ENCODE data around the gene RBL2. TPM values are rescaled to one million over a fixed set of nuclear protein-coding genes. Genes with fewer than 3 reads are reported as not detected.
A peak's percentile ranks its signal among the peaks of the same experiment; 100 is the strongest.
"Not testable (repeated sequence)": the region's sequence is repeated elsewhere in the genome, so short reads cannot be mapped to it uniquely, and the experiment has no call there.

The RBL2 gene
- total and polyA plus RNA-seq, 9 of the 15 experiments (the other 6 are each of a cell fraction or from before 2014, with no cell fraction given), result 7.8 to 76.3 (median 28.5) TPM

DNA sequence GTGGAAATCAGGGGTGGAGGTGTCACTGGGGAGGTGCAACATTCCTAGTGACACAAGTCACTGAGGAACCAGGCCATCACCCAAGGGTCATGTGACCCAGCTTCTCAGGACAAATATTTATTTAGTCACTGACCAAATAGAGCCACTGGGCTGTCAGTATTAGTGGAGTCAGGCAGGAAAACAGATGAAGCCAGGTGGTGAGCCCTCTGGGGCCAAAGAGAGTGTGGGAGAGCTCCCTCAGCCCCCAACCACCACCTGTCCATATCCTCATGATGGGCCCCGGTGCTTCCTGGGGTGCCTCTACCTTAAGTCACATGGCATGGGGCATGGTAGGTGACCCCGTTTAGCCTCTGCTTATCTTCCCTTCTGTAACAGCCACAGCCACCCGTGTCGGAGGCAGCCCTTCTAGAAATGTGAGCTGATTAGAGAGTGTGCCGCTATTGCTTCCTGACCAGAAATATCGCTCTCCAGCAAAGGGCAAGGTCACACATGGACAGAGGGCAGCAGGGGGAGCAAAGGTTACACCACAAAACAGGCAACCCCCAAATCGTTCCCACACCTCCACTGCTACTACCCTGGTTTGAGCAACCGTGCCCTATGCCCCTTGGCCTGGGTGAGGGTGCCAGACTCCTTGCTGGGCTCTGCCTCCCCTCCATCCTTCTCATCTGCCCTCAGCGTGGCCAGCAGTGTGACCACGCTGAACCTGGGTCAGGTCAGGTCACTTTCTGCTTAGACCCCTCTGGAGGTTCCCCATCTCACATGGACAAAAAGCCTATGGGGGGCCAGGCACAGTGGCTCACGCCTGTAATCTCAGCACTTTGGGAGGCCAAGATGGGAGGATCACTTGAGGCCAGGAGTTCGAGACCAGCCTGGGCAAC is 77.4 kb downstream of the RBL2 start:
- no peak overlapping the region for H3K4me3 ChIP-seq
- WGBS (ENCODE audit: insufficient coverage, low coverage, missing lambda C conversion rate), result 1% methylated on average over 12 of the region's 12 CpGs
- CTCF ChIA-PET (ENCODE audit: low intra/inter-chr PET ratio), result interaction anchor here (1.3 kb wide), 1 partner anchor 304 kb away, joined by 4 read pairs; no protein-coding TSS in a partner anchor
- BruUV-seq (replicated peaks), result no TSS peak
- no peaks in the 10 kb centered on the region; a peak in 2 of 5 replicates for H3K27me3 ChIP-seq (ENCODE audit: control insufficient read depth in 2 of 2, insufficient read depth in 2 of 2, low read length in 2 of 2)
- H3K9me1 ChIP-seq (ENCODE audit: control insufficient read depth, insufficient read depth, low read length), result no peaks in the 10 kb centered on the region
- H2AFZ ChIP-seq (ENCODE audit: low read depth, low read length), result no peak overlapping the region
- H3K36me3 ChIP-seq (ENCODE audit: control insufficient read depth, insufficient read depth, low read length), result no peaks in the 10 kb centered on the region
- no peak overlapping the region for H3K9ac ChIP-seq (ENCODE audit: insufficient read depth in 1 of 2, low read depth in 2 of 2, low read length in 2 of 2)
- no peaks in the 10 kb centered on the region for H3K79me2 ChIP-seq (ENCODE audit: control insufficient read depth, insufficient read depth, low read length)
- peak; percentile 22; the same call in 1 of the 2 replicates for TF ChIP-seq CBFA2T3 (IDR thresholded peaks at IDR 0.05)
- TF ChIP-seq BDP1 (IDR thresholded peaks at IDR 0.05; ENCODE audit: insufficient read depth, insufficient read length), result no peak
- TF ChIP-seq ESRRA (IDR thresholded peaks at IDR 0.05; ENCODE audit: borderline replicate concordance, low read depth), result peak; percentile 27; the same call in 1 of the 2 replicates
- no peak for TF ChIP-seq NR2C2 (CRISPR knock-in tag; IDR thresholded peaks at IDR 0.05)
- TF ChIP-seq NR2C2 (tag; IDR thresholded peaks at IDR 0.05), result peak; percentile 44; the same call in 1 of the 2 replicates
- TF ChIP-seq, protein P1, sequence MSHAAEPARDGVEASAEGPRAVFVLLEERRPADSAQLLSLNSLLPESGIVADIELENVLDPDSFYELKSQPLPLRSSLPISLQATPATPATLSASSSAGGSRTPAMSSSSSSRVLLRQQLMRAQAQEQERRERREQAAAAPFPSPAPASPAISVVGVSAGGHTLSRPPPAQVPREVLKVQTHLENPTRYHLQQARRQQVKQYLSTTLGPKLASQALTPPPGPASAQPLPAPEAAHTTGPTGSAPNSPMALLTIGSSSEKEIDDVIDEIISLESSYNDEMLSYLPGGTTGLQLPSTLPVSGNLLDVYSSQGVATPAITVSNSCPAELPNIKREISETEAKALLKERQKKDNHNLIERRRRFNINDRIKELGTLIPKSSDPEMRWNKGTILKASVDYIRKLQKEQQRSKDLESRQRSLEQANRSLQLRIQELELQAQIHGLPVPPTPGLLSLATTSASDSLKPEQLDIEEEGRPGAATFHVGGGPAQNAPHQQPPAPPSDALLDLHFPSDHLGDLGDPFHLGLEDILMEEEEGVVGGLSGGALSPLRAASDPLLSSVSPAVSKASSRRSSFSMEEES (CRISPR knock-in tag; IDR thresholded peaks at IDR 0.05), result peak; percentile 66
- ATAC-seq (no peak), FAIRE-seq (no peak), DNase-seq (ENCODE audit: extremely low read depth in 1 of 4, low spot score in 3 of 4) (no peak)
- in situ Hi-C loops (cut with MboI) (loop anchor here (25.0 kb wide), 1 partner anchor 1324 kb away; no protein-coding TSS in a partner anchor), intact Hi-C loops (cut with micrococcal nuclease) (loop anchor here (5.0 kb wide), 1 partner anchor 94 kb away; no protein-coding TSS in a partner anchor)
- POLR2A ChIA-PET, result no interaction called here
- no peak overlapping the region for H3K27ac ChIP-seq (ENCODE audit: extremely low read depth, low read depth, low read length)
- no peaks in the 10 kb centered on the region for H4K20me1 ChIP-seq (replicated peaks; ENCODE audit: control insufficient read depth, insufficient read depth, low read length)
- peaks cover 0 to 4% of the 10 kb centered on the region in 2 experiments; a peak in 2 of 5 replicates for H3K4me1 ChIP-seq (replicated peaks in 1 of 2; ENCODE audit: control insufficient read depth in 2 of 2, insufficient read depth in 2 of 2, low read length in 2 of 2)
- no peaks in the 10 kb centered on the region for H3K9me3 ChIP-seq (replicated peaks; ENCODE audit: control insufficient read depth, insufficient read depth, low read depth, low read length)
- H3K4me2 ChIP-seq (ENCODE audit: insufficient read depth, low read length), result no peak overlapping the region

DNA sequence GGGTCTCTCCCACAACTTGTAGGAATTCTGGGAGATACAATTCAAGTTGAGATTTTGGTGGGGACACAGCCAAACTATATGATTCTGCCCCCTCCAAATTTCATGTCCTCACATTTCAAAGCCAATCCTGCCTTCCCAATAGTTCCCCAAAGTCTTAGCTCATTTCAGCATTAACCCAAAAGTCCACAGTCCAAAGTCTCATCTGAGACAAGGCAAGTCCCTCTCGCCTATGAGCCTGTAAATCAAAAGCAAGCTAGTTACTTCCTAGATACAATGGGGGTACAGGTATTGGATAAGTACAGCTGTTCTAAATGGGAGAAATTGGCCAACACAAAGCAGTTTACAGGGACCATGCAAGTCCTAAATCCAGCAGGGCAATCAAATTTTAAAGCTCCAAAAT is 78.5 kb downstream of the RBL2 start:
- DNase-seq (ENCODE audit: extremely low read depth in 1 of 4, low spot score in 3 of 4); H3K36me3 ChIP-seq (ENCODE audit: control insufficient read depth, insufficient read depth, low read length); H3K27ac ChIP-seq (ENCODE audit: extremely low read depth, low read depth, low read length); H3K9ac ChIP-seq (ENCODE audit: insufficient read depth in 1 of 2, low read depth in 2 of 2, low read length in 2 of 2); BruUV-seq (replicated peaks); H3K4me3 ChIP-seq; H3K4me1 ChIP-seq (replicated peaks in 1 of 2; ENCODE audit: control insufficient read depth in 2 of 2, insufficient read depth in 2 of 2, low read length in 2 of 2); H4K20me1 ChIP-seq (replicated peaks; ENCODE audit: control insufficient read depth, insufficient read depth, low read length); FAIRE-seq; H2AFZ ChIP-seq (ENCODE audit: low read depth, low read length); CTCF ChIA-PET (ENCODE audit: low intra/inter-chr PET ratio); ATAC-seq; H3K9me1 ChIP-seq (ENCODE audit: control insufficient read depth, insufficient read depth, low read length); H3K27me3 ChIP-seq (ENCODE audit: control insufficient read depth in 2 of 2, insufficient read depth in 2 of 2, low read length in 2 of 2); H3K4me2 ChIP-seq (ENCODE audit: insufficient read depth, low read length); POLR2A ChIA-PET; H3K79me2 ChIP-seq (ENCODE audit: control insufficient read depth, insufficient read depth, low read length); H3K9me3 ChIP-seq (replicated peaks; ENCODE audit: control insufficient read depth, insufficient read depth, low read depth, low read length): not testable (repeated sequence)
- intact Hi-C loops (cut with micrococcal nuclease) (loop anchor here (5.0 kb wide), 1 partner anchor 95 kb away; no protein-coding TSS in a partner anchor), in situ Hi-C loops (cut with MboI) (loop anchor here (25.0 kb wide), 1 partner anchor 1325 kb away; no protein-coding TSS in a partner anchor)
- 0% methylated on average over 1 of the region's 1 CpG for WGBS (ENCODE audit: insufficient coverage, low coverage, missing lambda C conversion rate)
